AG09319 (cell line): ENCODE data around the gene ZNF519.

Experiments used
- DNase-seq: peaks from one replicate; pipeline ENCODE4 v3.0.0-alpha.2; 2010; ENCODE audit warnings: low read depth; ENCODE audit errors: extremely low read depth
- TF ChIP-seq, protein P1 (sequence below): IDR thresholded peaks from 2 replicates; pipeline ENCODE4 v1.5.1; 2011; ENCODE audit warnings: low read depth, mild to moderate bottlenecking, inconsistent platforms, low read length, moderate library complexity

ZNF519 gene

DNA sequence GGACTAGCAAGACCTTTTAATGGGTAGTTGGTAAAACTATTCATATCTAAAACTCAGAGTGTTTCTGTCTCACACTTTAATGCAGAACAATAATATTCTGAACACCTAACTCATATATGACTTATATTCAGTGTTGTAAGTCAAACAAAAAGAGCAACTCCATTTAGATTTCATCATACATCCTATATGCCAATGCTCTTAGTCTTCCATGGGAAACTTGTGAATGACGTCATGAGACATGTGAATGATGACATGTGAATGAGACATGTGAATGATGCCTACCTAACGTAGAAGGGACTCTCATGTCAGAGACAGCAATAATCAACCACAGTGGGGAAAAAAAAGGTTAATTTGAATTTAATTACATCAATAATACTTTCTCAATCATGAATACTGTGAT is 28.0 kb downstream of the ZNF519 start:
- no peak for DNase-seq
- TF ChIP-seq, protein P1, sequence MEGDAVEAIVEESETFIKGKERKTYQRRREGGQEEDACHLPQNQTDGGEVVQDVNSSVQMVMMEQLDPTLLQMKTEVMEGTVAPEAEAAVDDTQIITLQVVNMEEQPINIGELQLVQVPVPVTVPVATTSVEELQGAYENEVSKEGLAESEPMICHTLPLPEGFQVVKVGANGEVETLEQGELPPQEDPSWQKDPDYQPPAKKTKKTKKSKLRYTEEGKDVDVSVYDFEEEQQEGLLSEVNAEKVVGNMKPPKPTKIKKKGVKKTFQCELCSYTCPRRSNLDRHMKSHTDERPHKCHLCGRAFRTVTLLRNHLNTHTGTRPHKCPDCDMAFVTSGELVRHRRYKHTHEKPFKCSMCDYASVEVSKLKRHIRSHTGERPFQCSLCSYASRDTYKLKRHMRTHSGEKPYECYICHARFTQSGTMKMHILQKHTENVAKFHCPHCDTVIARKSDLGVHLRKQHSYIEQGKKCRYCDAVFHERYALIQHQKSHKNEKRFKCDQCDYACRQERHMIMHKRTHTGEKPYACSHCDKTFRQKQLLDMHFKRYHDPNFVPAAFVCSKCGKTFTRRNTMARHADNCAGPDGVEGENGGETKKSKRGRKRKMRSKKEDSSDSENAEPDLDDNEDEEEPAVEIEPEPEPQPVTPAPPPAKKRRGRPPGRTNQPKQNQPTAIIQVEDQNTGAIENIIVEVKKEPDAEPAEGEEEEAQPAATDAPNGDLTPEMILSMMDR = no peak

DNA sequence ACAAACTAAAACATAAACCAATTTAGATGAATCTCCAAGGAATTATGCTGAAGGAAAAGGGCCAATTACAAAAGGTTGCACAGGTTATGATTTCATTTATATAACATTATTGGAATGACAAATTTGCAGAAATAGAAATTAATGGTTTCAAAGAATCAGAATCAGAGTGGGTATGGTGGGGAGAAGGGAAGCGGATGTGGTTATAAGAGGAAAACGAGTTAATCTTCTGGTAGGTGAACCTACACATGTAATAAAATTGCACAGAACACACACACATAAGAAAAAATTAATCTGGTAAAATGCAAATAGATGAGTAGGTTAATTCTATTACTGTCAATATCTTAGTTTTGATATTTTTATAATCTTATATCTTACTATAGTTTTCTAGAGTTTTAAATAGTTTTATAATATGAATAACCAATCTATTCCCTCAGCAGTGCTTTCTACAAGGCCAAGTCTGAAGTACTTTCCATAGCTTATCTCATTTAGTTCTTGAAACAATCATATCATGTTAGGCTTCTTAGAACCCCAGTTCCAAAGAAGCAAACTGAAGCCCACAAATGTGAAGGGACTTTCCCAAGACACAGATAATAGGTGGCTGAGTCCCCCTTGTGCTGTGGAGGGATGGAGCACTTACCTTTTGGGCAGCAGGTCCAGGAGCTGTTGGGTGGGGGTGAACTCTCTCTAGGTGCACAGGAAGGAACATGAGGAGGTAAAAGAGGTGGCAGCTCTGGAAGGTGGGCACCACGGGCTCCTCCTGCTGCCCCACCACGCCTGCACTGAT is 31.5 kb downstream of the ZNF519 start:
- TF ChIP-seq, protein P1 = no peak
- no peak for DNase-seq

DNA sequence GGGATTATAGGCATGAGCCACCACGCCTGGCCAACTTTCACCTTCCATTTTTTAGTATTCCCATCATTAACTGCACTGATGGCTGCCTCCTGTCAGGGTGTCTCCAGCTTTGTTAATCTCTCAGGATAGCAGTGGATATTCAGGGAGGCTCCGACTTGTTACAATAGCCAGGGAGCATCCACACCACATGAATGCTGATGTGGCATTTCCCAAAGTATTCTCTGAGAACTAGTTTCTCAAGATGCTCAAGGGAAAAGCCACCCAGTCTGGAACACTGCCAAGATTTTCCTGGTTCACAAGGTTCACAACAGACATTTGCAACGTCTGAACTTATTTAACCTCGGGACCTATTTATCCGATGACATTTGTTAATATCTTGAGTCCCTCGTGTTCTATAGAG is 33.8 kb downstream of the ZNF519 start:
- DNase-seq = no peak
- TF ChIP-seq, protein P1 = no peak

DNA sequence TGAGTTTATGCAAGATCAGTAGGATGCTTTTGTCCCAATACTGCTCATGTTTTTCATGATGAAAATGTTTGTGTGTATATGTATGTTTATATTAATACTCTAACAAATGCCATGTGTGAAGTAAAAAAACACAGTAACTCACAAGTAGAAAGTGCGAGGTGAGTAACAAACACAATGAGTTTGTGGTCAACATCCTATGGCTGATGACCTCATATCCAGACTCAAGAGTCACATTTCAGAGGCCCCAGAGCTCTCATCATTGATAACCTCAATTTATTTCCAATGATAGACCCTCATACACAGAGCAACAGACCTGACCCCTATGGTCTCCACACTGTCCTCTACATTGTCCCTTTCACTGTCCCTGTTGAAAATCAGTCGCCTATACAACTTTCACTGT is 34.5 kb downstream of the ZNF519 start:
- TF ChIP-seq, protein P1 = no peak
- DNase-seq = no peak

DNA sequence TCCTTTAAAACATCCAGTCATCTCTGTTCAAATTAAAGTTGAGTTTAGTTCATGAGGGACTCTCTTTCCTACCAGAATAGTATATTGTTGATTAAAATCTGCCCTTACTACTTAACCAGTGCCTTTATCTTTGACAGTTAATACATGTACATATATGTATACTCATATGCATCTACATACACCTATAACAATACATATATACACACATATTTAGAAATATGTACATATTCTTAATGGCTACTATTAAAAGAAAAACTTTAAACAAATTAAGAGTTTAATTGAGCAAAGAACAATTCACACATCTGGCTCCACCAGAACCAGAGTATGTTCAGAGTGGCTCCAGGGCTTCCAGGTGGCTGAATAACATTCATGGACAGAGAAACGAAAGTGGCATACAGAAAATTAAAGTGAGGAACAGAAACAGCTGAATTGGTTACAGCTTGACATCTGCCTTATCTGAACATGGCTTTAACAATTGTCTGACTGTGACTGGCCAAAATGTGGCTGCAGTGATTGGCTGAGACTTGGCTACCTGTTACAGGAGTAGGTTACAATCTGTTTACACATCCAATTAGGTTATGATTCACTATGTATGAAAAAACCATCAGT is 38.8 kb downstream of the ZNF519 start:
- DNase-seq = no peak

DNA sequence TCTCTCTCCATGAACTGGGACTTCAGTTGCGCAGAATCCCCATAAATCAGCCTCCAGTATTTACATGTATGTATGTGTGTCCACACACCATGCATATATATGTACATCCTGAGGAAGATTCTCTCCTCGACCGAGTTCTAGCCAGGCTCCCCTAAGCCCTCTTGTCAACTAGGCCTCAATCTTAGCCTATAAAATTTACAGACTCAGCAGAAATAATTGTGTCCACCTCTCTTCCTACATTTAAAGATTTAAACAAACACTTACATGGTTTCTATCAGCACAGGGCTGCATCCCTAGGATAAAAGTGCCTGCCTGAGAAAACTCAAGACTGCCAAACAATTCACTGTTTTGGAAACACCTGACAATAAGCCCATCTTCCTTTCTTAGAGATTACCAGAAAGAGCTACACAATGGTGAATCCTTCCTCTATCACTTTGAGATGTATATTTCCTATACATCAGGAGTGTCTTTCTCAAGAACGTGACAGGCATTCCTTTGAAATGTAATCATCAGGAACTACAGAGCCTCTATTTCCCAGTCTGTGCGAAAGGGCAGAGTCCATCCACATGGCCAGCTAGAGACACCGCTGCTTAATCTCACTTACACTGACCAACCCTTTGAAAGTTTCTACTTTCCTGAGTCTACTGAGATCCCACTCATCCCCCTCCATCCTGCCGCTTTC is 39.5 kb downstream of the ZNF519 start:
- TF ChIP-seq, protein P1 = no peak
- no peak for DNase-seq

More for the DNA sequence above, 38.8 kb downstream of the ZNF519 start:
- TF ChIP-seq, protein P1 = no peak

DNA sequence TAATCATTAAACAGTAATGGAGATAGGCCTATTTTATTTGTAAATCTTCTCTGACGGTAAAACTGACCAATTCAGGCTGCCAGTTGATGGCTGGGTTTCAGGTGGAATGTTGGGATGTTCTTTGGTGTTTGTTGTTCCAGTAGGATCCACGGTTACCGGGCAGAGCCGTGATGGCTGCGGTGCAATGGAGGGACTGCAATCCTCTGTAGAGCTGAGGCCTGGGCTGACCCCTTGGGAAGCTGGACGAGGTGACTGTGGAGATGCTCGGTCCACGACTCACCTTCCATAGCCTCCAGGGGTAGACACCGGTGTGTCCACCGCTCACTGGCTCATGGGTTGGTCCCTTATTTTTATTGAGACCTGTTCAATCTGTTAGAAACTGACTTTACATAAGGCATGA is 42.5 kb downstream of the ZNF519 start:
- TF ChIP-seq, protein P1 = no peak
- DNase-seq = no peak
